BE2C (cell line): ENCODE data around the gene SDF4.

ENCODE experiments used
- DNase-seq: peaks from one replicate; pipeline ENCODE4 v3.0.0-alpha.2; 2020
- H3K27me3 ChIP-seq: fragments of 250-450 bp; sonication (Bioruptor Pico); 2 replicates; pipeline ENCODE4 v1.5.1; 2020; ENCODE audit warnings: mild to moderate bottlenecking
- H3K36me3 ChIP-seq: fragments of 250-450 bp; sonication (Bioruptor Pico); 2 replicates; pipeline ENCODE4 v1.5.1; 2020; ENCODE audit warnings: mild to moderate bottlenecking
- H3K4me1 ChIP-seq: fragments of 250-450 bp; sonication (Bioruptor Pico); 2 replicates; pipeline ENCODE4 v1.5.1; 2020
- H3K4me3 ChIP-seq: 2 replicates; pipeline ENCODE4 v1.5.1; 2011; ENCODE audit warnings: low read depth, low read length
- H3K9me3 ChIP-seq: fragments of 250-450 bp; sonication (Bioruptor Pico); 2 replicates; pipeline ENCODE4 v1.5.1; 2020
- TF ChIP-seq, protein P1 (sequence below): IDR thresholded peaks from 2 replicates; pipeline ENCODE4 v1.5.1; 2012; ENCODE audit warnings: mild to moderate bottlenecking, low read depth, low read length

Gene SDF4

DNA sequence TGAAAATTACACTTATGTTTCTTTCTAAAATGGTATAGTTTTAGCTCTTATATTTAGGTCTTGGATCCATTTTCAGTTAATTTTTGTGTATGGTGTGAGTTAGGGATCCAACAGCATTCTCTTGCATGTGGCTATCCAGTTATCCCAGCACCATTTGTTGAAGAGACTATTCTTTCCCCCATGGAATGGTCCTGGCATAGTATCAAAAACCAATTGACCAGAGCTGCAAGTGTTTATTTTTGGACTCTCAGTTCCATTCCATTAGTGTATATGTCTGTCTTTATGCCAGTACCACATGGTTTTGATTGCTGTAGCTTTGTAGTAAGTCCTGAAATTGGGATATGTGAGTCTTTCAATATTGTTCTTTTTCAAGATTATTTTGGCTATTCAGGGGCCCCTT is 43.9 kb downstream of the SDF4 start:
- Histone ChIP-seq H3K36me3 (no peaks in the 10 kb centered on the region), H3K27me3 (peaks cover 2% of the 10 kb centered on the region; the same call in 1 of the 2 replicates), H3K9me3 (no peaks in the 10 kb centered on the region), H3K4me3 (no peak overlapping the region), H3K4me1 (no peaks in the 10 kb centered on the region; the same call in 1 of the 2 replicates)
- TF ChIP-seq, protein P1, sequence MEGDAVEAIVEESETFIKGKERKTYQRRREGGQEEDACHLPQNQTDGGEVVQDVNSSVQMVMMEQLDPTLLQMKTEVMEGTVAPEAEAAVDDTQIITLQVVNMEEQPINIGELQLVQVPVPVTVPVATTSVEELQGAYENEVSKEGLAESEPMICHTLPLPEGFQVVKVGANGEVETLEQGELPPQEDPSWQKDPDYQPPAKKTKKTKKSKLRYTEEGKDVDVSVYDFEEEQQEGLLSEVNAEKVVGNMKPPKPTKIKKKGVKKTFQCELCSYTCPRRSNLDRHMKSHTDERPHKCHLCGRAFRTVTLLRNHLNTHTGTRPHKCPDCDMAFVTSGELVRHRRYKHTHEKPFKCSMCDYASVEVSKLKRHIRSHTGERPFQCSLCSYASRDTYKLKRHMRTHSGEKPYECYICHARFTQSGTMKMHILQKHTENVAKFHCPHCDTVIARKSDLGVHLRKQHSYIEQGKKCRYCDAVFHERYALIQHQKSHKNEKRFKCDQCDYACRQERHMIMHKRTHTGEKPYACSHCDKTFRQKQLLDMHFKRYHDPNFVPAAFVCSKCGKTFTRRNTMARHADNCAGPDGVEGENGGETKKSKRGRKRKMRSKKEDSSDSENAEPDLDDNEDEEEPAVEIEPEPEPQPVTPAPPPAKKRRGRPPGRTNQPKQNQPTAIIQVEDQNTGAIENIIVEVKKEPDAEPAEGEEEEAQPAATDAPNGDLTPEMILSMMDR = no peak
- DNase-seq = no peak

DNA sequence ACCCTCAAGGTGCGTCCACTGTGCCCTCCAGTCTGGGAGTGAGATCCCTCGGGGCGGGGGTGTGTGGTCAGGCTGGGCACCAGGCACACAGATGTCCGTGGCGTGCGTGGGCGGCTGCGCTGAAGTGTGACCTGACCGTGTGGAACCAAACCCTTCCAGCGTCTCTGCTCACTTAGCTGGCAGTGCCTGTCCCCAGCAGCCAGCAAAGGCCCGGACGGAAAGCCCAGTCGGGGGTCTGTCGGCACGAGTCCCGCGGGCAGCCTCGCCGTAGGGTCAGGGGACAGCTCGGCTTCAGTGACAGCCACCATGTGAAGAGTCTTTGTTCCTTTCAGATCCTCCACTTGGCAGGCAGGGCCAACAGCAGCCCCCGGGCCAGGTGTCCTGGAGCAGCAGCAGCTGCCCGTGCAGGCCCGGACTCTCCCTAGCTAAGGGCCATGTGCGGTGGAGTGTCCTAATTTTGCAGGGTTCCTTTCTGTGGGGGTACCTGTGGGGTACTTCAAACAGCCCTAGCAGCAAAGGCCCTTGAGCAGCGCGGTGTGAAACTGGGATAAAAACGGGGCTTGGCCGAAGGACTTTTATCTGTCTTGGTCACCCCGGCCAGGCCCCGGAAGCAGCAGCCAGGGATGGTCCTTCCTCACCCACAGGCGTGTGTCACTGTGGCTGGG is 46.6 kb downstream of the SDF4 start:
- H3K4me1 ChIP-seq = no peaks in the 10 kb centered on the region; the same call in 1 of the 2 replicates
- no peaks in the 10 kb centered on the region for H3K9me3 ChIP-seq
- no peaks in the 10 kb centered on the region for H3K27me3 ChIP-seq
- TF ChIP-seq, protein P1 = no peak
- peak; percentile 18 for DNase-seq
- H3K4me3 ChIP-seq = no peak overlapping the region
- H3K36me3 ChIP-seq = no peaks in the 10 kb centered on the region

DNA sequence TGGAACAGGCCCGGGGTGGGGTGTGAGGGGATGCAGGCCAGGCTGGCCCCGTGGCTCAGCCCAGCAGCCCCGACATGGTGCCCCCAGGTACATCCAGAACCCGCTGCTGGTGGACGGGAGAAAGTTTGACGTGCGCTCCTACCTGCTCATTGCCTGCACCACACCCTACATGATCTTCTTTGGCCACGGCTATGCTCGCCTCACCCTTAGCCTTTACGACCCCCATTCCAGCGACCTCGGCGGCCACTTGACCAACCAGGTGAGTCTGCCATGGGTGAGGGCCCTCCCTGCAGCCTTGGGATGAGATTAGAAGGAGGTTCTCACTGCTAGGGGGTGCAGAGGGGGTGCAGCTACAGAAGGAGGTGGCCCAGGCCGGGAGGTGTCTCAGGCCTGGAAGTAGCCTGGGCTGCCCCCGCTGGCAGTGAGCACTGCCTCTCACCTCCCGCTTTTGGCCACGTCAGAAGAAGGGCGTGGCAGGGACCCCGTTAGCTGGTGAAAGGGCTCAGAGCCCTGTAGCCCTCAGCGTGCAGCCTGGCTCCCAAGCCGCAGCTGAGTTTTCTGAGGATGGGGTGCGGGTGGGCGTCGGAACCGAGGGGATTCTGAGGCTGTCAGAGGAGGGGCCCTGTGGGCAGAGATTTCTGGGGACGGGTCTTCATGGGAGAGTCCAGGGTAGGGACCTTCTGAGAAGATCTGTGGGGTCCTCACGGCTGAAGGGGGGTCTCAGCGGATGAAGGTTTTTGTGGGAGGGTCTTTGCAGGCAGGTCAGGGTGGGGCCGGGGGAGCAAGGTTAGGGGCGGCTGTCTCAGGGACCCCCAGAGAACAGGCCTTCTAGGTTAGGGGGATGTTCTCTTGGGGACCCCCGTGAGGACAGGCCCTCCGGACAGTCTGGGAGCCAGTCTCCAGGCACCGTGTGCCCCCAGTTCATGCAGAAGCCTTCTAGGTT is 47.7 kb downstream of the SDF4 start:
- Histone ChIP-seq H3K4me3 (no peak overlapping the region), H3K4me1 (no peaks in the 10 kb centered on the region; the same call in 1 of the 2 replicates), H3K36me3 (no peaks in the 10 kb centered on the region), H3K9me3 (no peaks in the 10 kb centered on the region), H3K27me3 (no peaks in the 10 kb centered on the region)
- peak; percentile 4 for DNase-seq
- TF ChIP-seq, protein P1 = no peak

DNA sequence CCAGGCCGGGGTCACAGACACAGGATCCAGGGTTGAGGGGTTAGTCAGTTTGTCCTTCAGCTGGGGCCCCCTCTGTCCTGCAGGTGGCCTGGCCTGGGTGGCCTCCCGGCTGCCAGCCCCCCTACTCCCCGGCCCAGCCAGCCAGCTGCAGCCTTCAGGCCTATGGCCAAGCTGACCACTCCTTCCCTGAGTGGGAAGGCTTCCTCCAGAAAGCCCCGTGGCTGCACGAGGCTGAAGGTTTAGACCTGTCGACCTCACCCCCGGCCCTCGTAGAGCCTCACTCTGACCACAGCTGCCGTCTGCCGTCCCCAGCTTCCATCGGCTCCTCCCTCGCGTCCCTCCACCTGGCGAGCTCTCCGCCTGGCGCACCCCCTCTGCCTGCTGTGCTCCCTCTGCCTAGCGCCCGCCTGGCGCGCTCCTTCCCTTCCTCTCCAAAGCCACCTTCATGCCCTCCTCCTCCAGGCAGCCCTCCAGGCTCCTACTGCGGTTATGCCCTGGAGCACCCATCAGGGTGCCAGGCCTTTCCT is 48.5 kb downstream of the SDF4 start:
- TF ChIP-seq, protein P1 = no peak
- no peaks in the 10 kb centered on the region for H3K9me3 ChIP-seq
- no peaks in the 10 kb centered on the region; the same call in 1 of the 2 replicates for H3K4me1 ChIP-seq
- H3K27me3 ChIP-seq = no peaks in the 10 kb centered on the region
- no peak overlapping the region for H3K4me3 ChIP-seq
- DNase-seq = peak; percentile 7
- H3K36me3 ChIP-seq = no peaks in the 10 kb centered on the region

DNA sequence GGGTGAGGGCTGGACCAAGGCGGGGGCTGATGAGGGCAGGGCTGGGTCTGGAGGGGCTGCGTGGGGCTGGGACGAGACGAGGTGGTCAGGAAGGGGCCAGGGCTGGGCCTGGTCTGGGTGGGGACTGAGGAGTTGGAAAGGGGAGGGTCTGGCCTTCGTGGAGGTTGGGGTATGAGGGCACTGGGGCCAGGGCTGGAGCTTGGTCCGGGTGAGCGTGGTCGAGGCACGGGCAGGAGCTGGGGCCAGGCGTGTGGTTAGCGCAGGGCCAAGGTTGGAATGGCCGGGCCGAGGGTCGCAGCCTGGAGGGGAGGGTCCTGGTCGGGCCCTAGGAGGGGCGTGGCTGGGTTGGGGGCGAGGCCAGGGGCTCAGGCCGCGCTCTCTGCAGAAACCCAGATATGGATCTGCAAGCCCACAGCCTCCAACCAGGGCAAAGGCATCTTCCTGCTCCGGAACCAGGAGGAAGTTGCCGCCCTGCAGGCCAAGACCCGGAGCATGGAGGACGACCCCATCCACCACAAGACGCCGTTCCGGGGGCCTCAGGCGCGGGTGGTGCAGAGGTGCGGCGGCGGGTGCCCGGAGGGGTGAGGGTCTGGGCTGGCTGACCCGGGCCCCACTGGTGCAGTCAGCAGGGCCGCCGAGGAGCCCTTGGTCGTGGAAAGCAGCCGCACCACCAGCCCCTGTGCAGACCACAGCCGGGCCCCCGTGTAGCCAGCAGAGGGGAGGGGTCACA is 49.1 kb downstream of the SDF4 start:
- TF ChIP-seq, protein P1 = no peak
- Histone ChIP-seq H3K27me3 (no peaks in the 10 kb centered on the region; the same call in 1 of the 2 replicates), H3K4me1 (no peaks in the 10 kb centered on the region; the same call in 1 of the 2 replicates), H3K4me3 (no peak overlapping the region), H3K9me3 (no peaks in the 10 kb centered on the region), H3K36me3 (no peaks in the 10 kb centered on the region)
- DNase-seq = peak; percentile 14
